OCI-LY7 (cell line): ENCODE data around the gene PCCA. TPM values are rescaled to one million over a fixed set of nuclear protein-coding genes. Genes with fewer than 3 reads are reported as not detected.

Source experiments
- BruUV-seq: library from RNA; stranded (reverse); fragments of 400-500 nt; replicated peaks from 2 replicates; lab custom pipeline; 2021; lab: Mats Ljungman, UMichigan
- CTCF ChIA-PET: fragments of 300-600 bp; sonication (Branson Sonifier 250); formaldehyde crosslinking; loops from one replicate; lab custom pipeline; 2022; ENCODE audit warnings: antibody characterized with exemption; ENCODE audit not compliant: unreplicated experiment; lab: Charles Lee
- POLR2A ChIA-PET: fragments of 300-600 bp; sonication (Branson Sonifier 250); formaldehyde crosslinking; loops from one replicate; lab custom pipeline; 2022; ENCODE audit warnings: antibody characterized with exemption; lab: Charles Lee
- DNase-seq: peaks from one replicate; pipeline ENCODE4 v3.0.0-alpha.2; 2015; ENCODE audit warnings: low spot score
- H2AFZ ChIP-seq: fragments of 200-600 bp; sonication (generic), shearing (Covaris generic); 2 replicates; pipeline ENCODE4 v1.6.1; 2014; ENCODE audit warnings: mild to moderate bottlenecking, antibody characterized with exemption, low read length, moderate library complexity
- H3K27ac ChIP-seq: fragments of 200-600 bp; sonication (generic); 2 replicates; pipeline ENCODE4 v1.5.1; 2014; ENCODE audit warnings: mixed run types, low read depth, mild to moderate bottlenecking, moderate library complexity, low read length, inconsistent platforms; ENCODE audit not compliant: poor library complexity, severe bottlenecking
- H3K36me3 ChIP-seq: fragments of 200-600 bp; sonication (generic); 2 replicates; pipeline ENCODE4 v1.6.1; 2014; ENCODE audit warnings: mild to moderate bottlenecking, antibody characterized with exemption, low read length, moderate library complexity, mixed read lengths; ENCODE audit not compliant: insufficient read depth
- H3K4me1 ChIP-seq: fragments of 200-600 bp; sonication (generic); 2 replicates; pipeline ENCODE4 v1.5.1; 2014; ENCODE audit warnings: mild to moderate bottlenecking, low read length; ENCODE audit not compliant: insufficient read depth, poor library complexity, severe bottlenecking
- H3K4me2 ChIP-seq: fragments of 200-600 bp; sonication (generic); 2 replicates; pipeline ENCODE4 v1.6.1; 2014; ENCODE audit warnings: mild to moderate bottlenecking, low read length
- H3K4me3 ChIP-seq: fragments of 200-600 bp; sonication (generic); 2 replicates; pipeline ENCODE4 v1.5.1; 2014; ENCODE audit warnings: mild to moderate bottlenecking, low read depth, low read length; ENCODE audit not compliant: poor library complexity, severe bottlenecking
- H3K79me2 ChIP-seq: fragments of 200-600 bp; sonication (generic); 2 replicates; pipeline ENCODE4 v1.6.1; 2016; ENCODE audit warnings: low read depth, mild to moderate bottlenecking, low read length, moderate library complexity, mixed read lengths; ENCODE audit not compliant: insufficient read depth
- H3K9me2 ChIP-seq: fragments of 200-600 bp; sonication (generic); 2 replicates; pipeline ENCODE4 v1.6.1; 2016; ENCODE audit warnings: mild to moderate bottlenecking, low read length, mixed read lengths; ENCODE audit not compliant: insufficient read depth
- H3K9me3 ChIP-seq: fragments of 200-600 bp; sonication (generic); 2 replicates; pipeline ENCODE4 v1.6.1; 2014; ENCODE audit warnings: mild to moderate bottlenecking, mixed run types, low read length, mixed read lengths
- H4K20me1 ChIP-seq: fragments of 200-600 bp; sonication (generic); 2 replicates; pipeline ENCODE4 v1.6.1; 2014; ENCODE audit warnings: mild to moderate bottlenecking, antibody characterized with exemption, low read length, moderate library complexity, mixed read lengths; ENCODE audit not compliant: insufficient read depth
- CTCF ChIP-seq: fragments of 200-600 bp; sonication (generic); conservative IDR thresholded peaks from 2 replicates; pipeline ENCODE4 v1.5.1; 2014; ENCODE audit warnings: mild to moderate bottlenecking, antibody characterized with exemption, low read length, moderate library complexity, mixed read lengths
- EZH2phosphoT487 ChIP-seq: fragments of 200-600 bp; sonication (generic); IDR thresholded peaks from 2 replicates; pipeline ENCODE4 v1.6.1; 2018; ENCODE audit warnings: low read depth, borderline replicate concordance, mild to moderate bottlenecking, mixed run types, antibody characterized with exemption, low read length, moderate library complexity, mixed read lengths
- intact Hi-C: fragments of 100-400 bp; cut with micrococcal nuclease; formaldehyde crosslinking; loops from one replicate; pipeline ENCODE4 v1.10.0; 2022; ENCODE audit not compliant: unreplicated experiment
- total RNA-seq, 2 experiments: library from RNA; depleted of rRNA in 1 of 2; stranded (reverse); fragments of >200 nt in 1 of 2; shearing (Covaris generic) in 1 of 2; gene quantifications; 2 replicates each; pipeline ENCODE4 v1.2.3, GENCODE V29; 2014 to 2022

The PCCA gene
- total RNA-seq, 2 experiments from 2014 or later: 2.7 to 7.2 TPM

- BruUV-seq: no TSS peak
- Histone ChIP-seq H3K4me3 (no peak overlapping the region), H3K27ac (no peak overlapping the region), H3K36me3 (no peaks in the 10 kb centered on the region), H4K20me1 (no peaks in the 10 kb centered on the region), H3K79me2 (no peaks in the 10 kb centered on the region), H2AFZ (no peak overlapping the region), H3K9me3 (no peaks in the 10 kb centered on the region), H3K4me2 (no peak overlapping the region), H3K9me2 (no peaks in the 10 kb centered on the region), H3K4me1 (no peaks in the 10 kb centered on the region)
- intact Hi-C loops: no loop called here
- CTCF ChIA-PET: no interaction called here
- TF ChIP-seq EZH2phosphoT487: no peak
- POLR2A ChIA-PET: no interaction called here
- DNase-seq: no peak
These were observed 300.0 kb downstream of the PCCA start for GRCh38 chr13:100388923-100389322.

GRCh38 chr13:100389617-100390016 is 300.7 kb downstream of the PCCA start:
- Histone ChIP-seq H3K27ac (no peak overlapping the region), H3K9me2 (no peaks in the 10 kb centered on the region), H3K36me3 (no peaks in the 10 kb centered on the region), H3K9me3 (no peaks in the 10 kb centered on the region), H2AFZ (no peak overlapping the region), H4K20me1 (no peaks in the 10 kb centered on the region), H3K4me2 (no peak overlapping the region), H3K4me3 (no peak overlapping the region), H3K79me2 (no peaks in the 10 kb centered on the region), H3K4me1 (no peaks in the 10 kb centered on the region)
- intact Hi-C loops: no loop called here
- CTCF ChIA-PET: no interaction called here
- POLR2A ChIA-PET: no interaction called here
- DNase-seq: no peak
- no TSS peak for BruUV-seq
- TF ChIP-seq EZH2phosphoT487: no peak
- TF ChIP-seq CTCF: no peak

GRCh38 chr13:100392709-100393630 is 304.1 kb downstream of the PCCA start:
- Histone ChIP-seq H4K20me1 (no peaks in the 10 kb centered on the region), H3K4me3 (no peak overlapping the region), H3K36me3 (no peaks in the 10 kb centered on the region), H3K79me2 (no peaks in the 10 kb centered on the region), H3K4me2 (no peak overlapping the region), H2AFZ (no peak overlapping the region), H3K4me1 (no peaks in the 10 kb centered on the region), H3K9me2 (no peaks in the 10 kb centered on the region), H3K9me3 (no peaks in the 10 kb centered on the region), H3K27ac (no peak overlapping the region)
- ChIA-PET CTCF (no interaction called here), POLR2A (interaction anchor here (0.5 kb wide), 1 partner anchor 925 kb away, joined by 3 read pairs; no protein-coding TSS in a partner anchor)
- DNase-seq: no peak
- intact Hi-C loops: no loop called here
- TF ChIP-seq EZH2phosphoT487 (no peak), CTCF (no peak)
- no TSS peak for BruUV-seq
